CD4-positive, CD25-positive, alpha-beta regulatory T cell (primary cell): ENCODE results near the gene LTF. TPM values are rescaled to one million over a fixed set of nuclear protein-coding genes. Genes with fewer than 3 reads are reported as not detected.
"Not testable (repeated sequence)": the region's sequence is repeated elsewhere in the genome, so short reads cannot be mapped to it uniquely, and the experiment has no call there.

ENCODE experiments used
- ATAC-seq, 2 donors: fragments of 150-1000 bp; cut with Tn5 transposase; one replicate each; pipeline ENCODE4 v1.10.0; 2021; ENCODE audit warnings: low read depth in 2 of 2, moderate number of reproducible peaks in 2 of 2, moderate library complexity in 1 of 2
- DNase-seq, 3 donors: peaks; one replicate each; pipeline versions ENCODE4 v3.0.0 to v3.0.0-alpha.2; 2012 to 2022; ENCODE audit warnings: mixed read lengths in 1 of 3
- H3K27ac ChIP-seq: one replicate; pipeline ENCODE4 v1.7.0; 2013; ENCODE audit warnings: mild to moderate bottlenecking, low read length; ENCODE audit not compliant: insufficient read depth, poor library complexity, severe bottlenecking
- H3K27me3 ChIP-seq: one replicate; pipeline ENCODE4 v1.7.0; 2013; ENCODE audit warnings: low read length; ENCODE audit not compliant: control insufficient read depth, insufficient read depth
- H3K36me3 ChIP-seq: one replicate; pipeline ENCODE4 v1.7.0; 2013; ENCODE audit warnings: mild to moderate bottlenecking, low read length, moderate library complexity; ENCODE audit not compliant: control insufficient read depth, insufficient read depth
- H3K4me1 ChIP-seq: 2 replicates; pipeline ENCODE4 v1.7.0; 2013; ENCODE audit warnings: mild to moderate bottlenecking, low read length; ENCODE audit not compliant: insufficient read depth, control insufficient read depth, poor library complexity, severe bottlenecking
- H3K4me3 ChIP-seq: one replicate; pipeline ENCODE4 v1.7.0; 2013; ENCODE audit warnings: low read depth, mild to moderate bottlenecking, low read length, moderate library complexity
- H3K9me3 ChIP-seq, 2 experiments: 1 replicate in 1 of 2; 2 replicates in 1 of 2; pipeline ENCODE4 v1.7.0; 2013; ENCODE audit warnings: low read length in 2 of 2, mild to moderate bottlenecking in 1 of 2, moderate library complexity in 1 of 2; ENCODE audit not compliant: control insufficient read depth in 2 of 2
- H3K27ac Mint-ChIP-seq, 3 donors: one replicate each; pipeline ENCODE4 v1.8.0; 2020 to 2022; ENCODE audit warnings: mild to moderate bottlenecking in 3 of 3, mixed read lengths in 3 of 3, moderate library complexity in 2 of 3
- H3K27me3 Mint-ChIP-seq: one replicate; pipeline ENCODE4 v1.8.0; 2022; ENCODE audit warnings: mild to moderate bottlenecking, mixed read lengths
- H3K36me3 Mint-ChIP-seq: one replicate; pipeline ENCODE4 v1.8.0; 2020; ENCODE audit warnings: mixed read lengths
- H3K4me1 Mint-ChIP-seq, 4 donors: one replicate each; pipeline ENCODE4 v1.8.0; 2020 to 2022; ENCODE audit warnings: mixed read lengths in 4 of 4, mild to moderate bottlenecking in 1 of 4
- H3K4me3 Mint-ChIP-seq, 4 donors: one replicate each; pipeline ENCODE4 v1.8.0; 2020 to 2022; ENCODE audit warnings: mild to moderate bottlenecking in 4 of 4, mixed read lengths in 4 of 4, moderate library complexity in 3 of 4
- H3K9me3 Mint-ChIP-seq, 7 donors: one replicate each; pipeline ENCODE4 v1.8.0; 2020 to 2022; ENCODE audit warnings: mixed read lengths in 7 of 7, mild to moderate bottlenecking in 3 of 7, moderate library complexity in 2 of 7
- polyA plus RNA-seq, 4 donors: library from polyadenylated mRNA; unstranded; fragments of 300-500 nt; fragmentation: Illumina TruSeq; gene quantifications; one replicate each; pipeline ENCODE4 v1.2.3, GENCODE V29; 2021
- total RNA-seq: library from RNA; stranded (reverse); gene quantifications from one replicate; pipeline ENCODE4 v1.2.3, GENCODE V29; 2022

LTF gene
- total and polyA plus RNA-seq, 5 donors from 2014 or later: not detected

- Mint-ChIP-seq H3K27me3 (peaks cover 20% of the 10 kb centered on the region), H3K36me3 (no peaks in the 10 kb centered on the region), H3K4me3 (peak overlapping the region in 1 of 4 donors; percentile 6), H3K9me3 (peaks cover 0 to 4% (median 0%) of the 10 kb centered on the region in 7 donors), H3K27ac (no peak overlapping the region), H3K4me1 (peaks cover 17 to 38% (median 19%) of the 10 kb centered on the region in 4 donors)
- H3K4me1 ChIP-seq: peaks cover 17% of the 10 kb centered on the region
- H3K27ac ChIP-seq: no peak overlapping the region
- no peaks in the 10 kb centered on the region for H3K9me3 ChIP-seq
- no peaks in the 10 kb centered on the region for H3K36me3 ChIP-seq
- ATAC-seq (no peak), DNase-seq (no peak)
- no peak overlapping the region for H3K4me3 ChIP-seq
- no peaks in the 10 kb centered on the region for H3K27me3 ChIP-seq
Measured at GRCh38 chr3:46405301-46406019, 59.2 kb downstream of the LTF start.

GRCh38 chr3:46402902-46403301 lies 61.8 kb downstream of the LTF start:
- H3K9me3 Mint-ChIP-seq, ATAC-seq, H3K27me3 ChIP-seq, H3K4me3 Mint-ChIP-seq, DNase-seq, H3K27ac Mint-ChIP-seq, H3K36me3 Mint-ChIP-seq, H3K27ac ChIP-seq, H3K36me3 ChIP-seq, H3K9me3 ChIP-seq, H3K4me3 ChIP-seq: not testable (repeated sequence)
- peaks cover 20% of the 10 kb centered on the region for H3K27me3 Mint-ChIP-seq
- peaks cover 10% of the 10 kb centered on the region for H3K4me1 ChIP-seq
- H3K4me1 Mint-ChIP-seq: peaks cover 7 to 14% (median 10%) of the 10 kb centered on the region in 4 donors

- Mint-ChIP-seq H3K4me1 (peaks cover 0 to 3% (median under 1%) of the 10 kb centered on the region in 4 donors), H3K4me3 (no peak overlapping the region), H3K27me3 (peaks cover 13% of the 10 kb centered on the region), H3K36me3 (no peaks in the 10 kb centered on the region), H3K9me3 (peaks cover 0 to 4% (median 0%) of the 10 kb centered on the region in 7 donors), H3K27ac (no peak overlapping the region)
- Histone ChIP-seq H3K36me3 (no peaks in the 10 kb centered on the region), H3K9me3 (no peaks in the 10 kb centered on the region), H3K4me3 (no peak overlapping the region), H3K27me3 (no peaks in the 10 kb centered on the region), H3K4me1 (no peaks in the 10 kb centered on the region), H3K27ac (no peak overlapping the region)
- no peak for DNase-seq
- no peak for ATAC-seq
Measured at GRCh38 chr3:46401579-46401978, 63.1 kb downstream of the LTF start.

GRCh38 chr3:46400846-46401245 lies 63.9 kb downstream of the LTF start:
- Mint-ChIP-seq H3K9me3 (peaks cover 0 to 4% (median 0%) of the 10 kb centered on the region in 7 donors), H3K36me3 (no peaks in the 10 kb centered on the region), H3K27me3 (peaks cover 13% of the 10 kb centered on the region), H3K4me1 (peaks cover 0 to 2% (median 0%) of the 10 kb centered on the region in 4 donors), H3K4me3 (no peak overlapping the region), H3K27ac (no peak overlapping the region)
- Histone ChIP-seq H3K27me3 (no peaks in the 10 kb centered on the region), H3K36me3 (no peaks in the 10 kb centered on the region), H3K4me3 (no peak overlapping the region), H3K4me1 (no peaks in the 10 kb centered on the region), H3K27ac (no peak overlapping the region), H3K9me3 (no peaks in the 10 kb centered on the region)
- DNase-seq: no peak
- no peak for ATAC-seq

- no peaks in the 10 kb centered on the region for H3K36me3 Mint-ChIP-seq
- peaks cover 0 to 2% (median 0%) of the 10 kb centered on the region in 4 donors for H3K4me1 Mint-ChIP-seq
- DNase-seq (no peak), ATAC-seq (no peak)
- Histone ChIP-seq H3K9me3 (no peaks in the 10 kb centered on the region), H3K4me3 (no peak overlapping the region), H3K36me3 (no peaks in the 10 kb centered on the region), H3K4me1 (no peaks in the 10 kb centered on the region), H3K27me3 (no peaks in the 10 kb centered on the region), H3K27ac (no peak overlapping the region)
- peaks cover 13% of the 10 kb centered on the region for H3K27me3 Mint-ChIP-seq
- H3K4me3 Mint-ChIP-seq: no peak overlapping the region
- no peak overlapping the region for H3K27ac Mint-ChIP-seq
- peaks cover 0 to 4% (median 0%) of the 10 kb centered on the region in 7 donors for H3K9me3 Mint-ChIP-seq
Measured at GRCh38 chr3:46400000-46400734, 64.5 kb downstream of the LTF start.

GRCh38 chr3:46399557-46399956 lies 65.1 kb downstream of the LTF start:
- peaks cover 0 to 2% (median 0%) of the 10 kb centered on the region in 4 donors for H3K4me1 Mint-ChIP-seq
- Histone ChIP-seq H3K27ac (no peak overlapping the region), H3K27me3 (no peaks in the 10 kb centered on the region), H3K36me3 (no peaks in the 10 kb centered on the region), H3K4me1 (no peaks in the 10 kb centered on the region), H3K9me3 (no peaks in the 10 kb centered on the region), H3K4me3 (no peak overlapping the region)
- no peak for ATAC-seq
- no peak overlapping the region for H3K27ac Mint-ChIP-seq
- no peaks in the 10 kb centered on the region for H3K36me3 Mint-ChIP-seq
- no peak overlapping the region for H3K4me3 Mint-ChIP-seq
- DNase-seq: no peak
- H3K27me3 Mint-ChIP-seq: peaks cover 13% of the 10 kb centered on the region
- H3K9me3 Mint-ChIP-seq: peaks cover 0 to 4% (median 0%) of the 10 kb centered on the region in 7 donors

GRCh38 chr3:46399098-46399497 lies 65.6 kb downstream of the LTF start:
- no peak overlapping the region for H3K27ac Mint-ChIP-seq

More at GRCh38 chr3:46399098-46399497, 65.6 kb downstream of the LTF start:
- peaks cover 0 to 2% (median 0%) of the 10 kb centered on the region in 4 donors for H3K4me1 Mint-ChIP-seq
- Histone ChIP-seq H3K27me3 (no peaks in the 10 kb centered on the region), H3K9me3 (no peaks in the 10 kb centered on the region), H3K4me3 (no peak overlapping the region), H3K36me3 (no peaks in the 10 kb centered on the region), H3K27ac (no peak overlapping the region), H3K4me1 (no peaks in the 10 kb centered on the region)
- peaks cover 0 to 4% (median 0%) of the 10 kb centered on the region in 7 donors for H3K9me3 Mint-ChIP-seq
- peaks cover 13% of the 10 kb centered on the region for H3K27me3 Mint-ChIP-seq
- no peak for DNase-seq
- ATAC-seq: no peak
- no peak overlapping the region for H3K4me3 Mint-ChIP-seq
- no peaks in the 10 kb centered on the region for H3K36me3 Mint-ChIP-seq
